ENCODE measurements around the gene RASSF4. TPM values are rescaled to one million over a fixed set of nuclear protein-coding genes. Genes with fewer than 3 reads are reported as not detected.

RASSF4 gene
- total and polyA plus RNA-seq, 3 donors from 2014 or later: 28.2 to 68.1 (median 53.1) TPM

GRCh38 chr10:44969854-44970253, 10.3 kb downstream of the RASSF4 start:
- intact Hi-C loops (cut with DNase I; ENCODE audit: low total_unique reads): no loop called here
- Histone ChIP-seq H3K4me3 (no peak overlapping the region), H3K4me1 (peaks cover 37% of the 10 kb centered on the region), H3K9me3 (no peaks in the 10 kb centered on the region), H3K36me3 (ENCODE audit: low read depth, missing control alignments) (no peaks in the 10 kb centered on the region), H3K27me3 (no peaks in the 10 kb centered on the region), H3K27ac (no peak overlapping the region)
- WGBS, 2 donors: 86 to 96% methylated on average over 6 to 9 of the region's 9 CpGs
- TF ChIP-seq, protein P1, sequence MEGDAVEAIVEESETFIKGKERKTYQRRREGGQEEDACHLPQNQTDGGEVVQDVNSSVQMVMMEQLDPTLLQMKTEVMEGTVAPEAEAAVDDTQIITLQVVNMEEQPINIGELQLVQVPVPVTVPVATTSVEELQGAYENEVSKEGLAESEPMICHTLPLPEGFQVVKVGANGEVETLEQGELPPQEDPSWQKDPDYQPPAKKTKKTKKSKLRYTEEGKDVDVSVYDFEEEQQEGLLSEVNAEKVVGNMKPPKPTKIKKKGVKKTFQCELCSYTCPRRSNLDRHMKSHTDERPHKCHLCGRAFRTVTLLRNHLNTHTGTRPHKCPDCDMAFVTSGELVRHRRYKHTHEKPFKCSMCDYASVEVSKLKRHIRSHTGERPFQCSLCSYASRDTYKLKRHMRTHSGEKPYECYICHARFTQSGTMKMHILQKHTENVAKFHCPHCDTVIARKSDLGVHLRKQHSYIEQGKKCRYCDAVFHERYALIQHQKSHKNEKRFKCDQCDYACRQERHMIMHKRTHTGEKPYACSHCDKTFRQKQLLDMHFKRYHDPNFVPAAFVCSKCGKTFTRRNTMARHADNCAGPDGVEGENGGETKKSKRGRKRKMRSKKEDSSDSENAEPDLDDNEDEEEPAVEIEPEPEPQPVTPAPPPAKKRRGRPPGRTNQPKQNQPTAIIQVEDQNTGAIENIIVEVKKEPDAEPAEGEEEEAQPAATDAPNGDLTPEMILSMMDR (IDR thresholded peaks at IDR 0.05): no peak
- TF ChIP-seq POLR2A (IDR thresholded peaks at IDR 0.05): no peak
- no peak for DNase-seq

DNA sequence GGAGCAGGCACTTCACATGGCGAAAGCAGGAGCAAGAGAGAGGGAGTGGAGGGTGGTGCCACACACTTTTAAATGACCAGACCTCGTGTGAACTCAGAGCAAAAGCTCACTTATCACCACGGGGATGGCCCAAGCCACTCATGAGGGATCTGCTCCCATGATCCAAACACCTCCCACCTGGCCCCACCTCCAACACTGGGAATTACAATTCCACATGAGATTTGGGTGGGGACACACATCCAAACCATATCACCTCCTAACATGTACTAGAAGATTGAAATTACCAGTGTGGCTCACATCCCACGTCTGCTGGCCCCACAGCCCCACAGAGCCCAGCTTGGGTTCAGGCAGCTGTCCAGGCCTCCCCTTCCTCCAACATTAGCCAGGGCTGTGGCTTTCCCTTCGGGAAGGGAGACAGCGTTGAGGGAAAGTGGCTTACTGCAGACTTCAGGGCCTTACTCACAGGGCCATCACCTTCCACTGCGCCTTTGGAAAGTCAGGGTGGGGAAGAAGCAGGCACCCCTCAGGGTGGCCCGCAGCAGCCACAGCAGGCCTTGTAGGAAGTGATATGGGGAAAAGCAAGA, 11.3 kb downstream of the RASSF4 start:
- 85 to 92% methylated on average over 8 of the region's 8 CpGs for WGBS, 2 donors
- Histone ChIP-seq H3K4me1 (peaks cover 35% of the 10 kb centered on the region), H3K27me3 (no peaks in the 10 kb centered on the region), H3K4me3 (no peak overlapping the region), H3K9me3 (no peaks in the 10 kb centered on the region), H3K36me3 (ENCODE audit: low read depth, missing control alignments) (no peaks in the 10 kb centered on the region), H3K27ac (no peak overlapping the region)
- intact Hi-C loops (cut with DNase I; ENCODE audit: low total_unique reads): no loop called here
- no peak for TF ChIP-seq POLR2A (IDR thresholded peaks at IDR 0.05)
- TF ChIP-seq, protein P1 (IDR thresholded peaks at IDR 0.05): no peak
- DNase-seq: no peak

GRCh38 chr10:44971434-44971833, 11.8 kb downstream of the RASSF4 start:
- 89 to 91% methylated on average over 4 to 11 of the region's 11 CpGs for WGBS, 2 donors
- Histone ChIP-seq H3K4me3 (no peak overlapping the region), H3K36me3 (ENCODE audit: low read depth, missing control alignments) (no peaks in the 10 kb centered on the region), H3K27me3 (no peaks in the 10 kb centered on the region), H3K9me3 (no peaks in the 10 kb centered on the region), H3K27ac (no peak overlapping the region), H3K4me1 (peaks cover 36% of the 10 kb centered on the region)
- no peak for DNase-seq
- TF ChIP-seq, protein P1 (IDR thresholded peaks at IDR 0.05): no peak
- TF ChIP-seq POLR2A (IDR thresholded peaks at IDR 0.05): no peak
- intact Hi-C loops (cut with DNase I; ENCODE audit: low total_unique reads): no loop called here

DNA sequence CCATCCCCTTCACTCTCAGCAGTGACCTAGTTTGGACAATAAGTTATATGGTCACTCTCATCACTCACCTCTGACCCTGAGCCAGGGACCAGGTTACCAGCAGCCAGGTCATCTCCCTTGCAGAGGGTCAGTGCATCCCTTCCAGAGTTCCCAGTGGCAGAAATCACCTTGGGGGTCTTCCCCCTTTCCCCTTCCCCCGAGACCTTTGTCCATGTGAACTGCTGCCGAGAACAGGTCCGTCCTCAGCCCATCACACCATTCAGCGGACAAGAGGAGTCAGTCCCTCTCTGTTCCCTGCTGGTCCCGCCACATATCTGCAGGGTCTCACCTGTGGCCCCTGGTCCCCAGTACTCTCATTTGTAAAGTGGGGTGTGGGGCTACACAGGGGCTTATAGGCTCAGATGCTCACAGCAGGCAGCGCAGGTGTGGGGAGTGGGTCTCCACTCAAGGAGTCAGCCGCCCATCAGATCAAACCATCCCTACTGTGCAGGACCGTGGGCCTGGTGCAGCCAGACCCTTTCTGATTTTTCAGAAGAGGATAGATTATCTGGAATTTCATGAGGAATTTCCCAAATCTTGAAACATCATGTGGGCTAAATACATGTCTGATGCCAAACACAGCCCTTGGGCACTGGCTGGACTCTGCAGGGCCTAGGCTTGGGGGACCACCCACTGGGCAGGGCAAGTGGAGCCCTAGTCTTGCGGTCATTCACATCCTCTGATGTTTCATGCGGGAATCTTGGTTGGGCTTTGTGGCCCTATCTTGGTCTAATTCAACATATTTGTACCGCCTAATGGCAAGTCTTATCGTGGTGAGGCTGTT, 12.5 kb downstream of the RASSF4 start:
- WGBS, 2 donors: 97% methylated on average over 11 to 12 of the region's 12 CpGs
- intact Hi-C loops (cut with DNase I; ENCODE audit: low total_unique reads): no loop called here
- no peaks in the 10 kb centered on the region for H3K36me3 ChIP-seq (ENCODE audit: low read depth, missing control alignments)

More for the DNA sequence above, 12.5 kb downstream of the RASSF4 start:
- Histone ChIP-seq H3K27me3 (no peaks in the 10 kb centered on the region), H3K27ac (no peak overlapping the region), H3K4me1 (peaks cover 34% of the 10 kb centered on the region), H3K4me3 (no peak overlapping the region), H3K9me3 (no peaks in the 10 kb centered on the region)
- no peak for DNase-seq
- TF ChIP-seq, protein P1 (IDR thresholded peaks at IDR 0.05): no peak
- no peak for TF ChIP-seq POLR2A (IDR thresholded peaks at IDR 0.05)
